Upper lobe of right lung (tissue), 1 donor: ENCODE data around the gene GYPB. TPM values are rescaled to one million over a fixed set of nuclear protein-coding genes. Genes with fewer than 3 reads are reported as not detected.
"Not testable (repeated sequence)": the region's sequence is repeated elsewhere in the genome, so short reads cannot be mapped to it uniquely, and the experiment has no call there.

Source experiments
- ATAC-seq: fragments of 200-7000 bp; cut with Tn5 transposase; one replicate; pipeline ENCODE4 v1.9.1; 2020; ENCODE audit warnings: mild to moderate bottlenecking, moderate library complexity
- DNase-seq: peaks from one replicate; pipeline ENCODE4 v3.0.0-alpha.2; 2020
- H3K27ac ChIP-seq: fragments of 200-600 bp; one replicate; pipeline ENCODE4 v1.8.0; 2022
- H3K27me3 ChIP-seq: fragments of 200-600 bp; one replicate; pipeline ENCODE4 v1.8.0; 2022; ENCODE audit warnings: mild to moderate bottlenecking
- H3K36me3 ChIP-seq: fragments of 200-600 bp; one replicate; pipeline ENCODE4 v1.8.0; 2022
- H3K4me1 ChIP-seq: fragments of 200-600 bp; one replicate; pipeline ENCODE4 v1.8.0; 2022
- H3K4me3 ChIP-seq: fragments of 200-600 bp; one replicate; pipeline ENCODE4 v1.8.0; 2022; ENCODE audit warnings: mild to moderate bottlenecking
- H3K9me3 ChIP-seq: fragments of 200-600 bp; one replicate; pipeline ENCODE4 v1.8.0; 2022
- intact Hi-C: fragments of 100-400 bp; cut with DNase I; formaldehyde crosslinking; loops from one replicate; pipeline ENCODE4 v1.11.0; 2022
- long read RNA-seq: library from polyadenylated mRNA; unstranded; transcript quantifications from one replicate; pipeline ENCODE4 v2.0.0, GENCODE V29; 2021
- total RNA-seq: library from RNA; stranded (reverse); fragmentation: NEBNext Ultra II Directional; extraction: Animal tissue kit (Norgen Biotek cat#: 25700); gene quantifications from one replicate; pipeline ENCODE4 v1.2.1, GENCODE V29; 2021
- TF ChIP-seq, protein P1 (sequence below): fragments of 200-600 bp; IDR thresholded peaks from one replicate; pipeline ENCODE4 v1.8.0; 2022; ENCODE audit warnings: antibody characterized with exemption
- donor health status: DM: no; HTN: yes; CAD: no; lungs with severe emphysema.

Gene GYPB
- not detected for total RNA-seq
- long read RNA-seq, result 0 reads

DNA sequence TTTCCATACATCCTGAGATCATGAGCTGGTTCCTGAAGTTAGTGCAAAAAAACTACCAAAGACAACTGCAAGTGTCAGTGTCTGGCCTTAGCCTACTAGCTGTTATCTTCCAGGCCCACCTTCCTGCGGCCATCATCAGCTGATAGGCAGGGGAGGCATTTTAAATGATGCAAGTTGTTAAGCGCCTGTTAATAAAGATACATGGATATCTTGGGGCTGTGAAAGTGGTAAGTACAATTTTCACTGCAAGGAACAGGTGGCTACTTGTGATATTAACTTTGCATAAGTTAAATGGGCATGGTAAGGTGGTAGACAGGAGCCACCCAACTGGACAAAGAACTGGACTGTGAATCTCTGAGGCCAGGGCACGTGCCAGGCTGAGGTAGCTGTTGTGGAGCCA, at the start of gene GYPB:
Gene GYPB (minus strand): TSS at position 104 of the 400 bp plus-strand sequence. CDS start 93 bp downstream, at position 11.
- DNase-seq, intact Hi-C loops, H3K4me1 ChIP-seq, H3K9me3 ChIP-seq, H3K36me3 ChIP-seq, H3K4me3 ChIP-seq, H3K27me3 ChIP-seq, H3K27ac ChIP-seq, ATAC-seq: not testable (repeated sequence)

DNA sequence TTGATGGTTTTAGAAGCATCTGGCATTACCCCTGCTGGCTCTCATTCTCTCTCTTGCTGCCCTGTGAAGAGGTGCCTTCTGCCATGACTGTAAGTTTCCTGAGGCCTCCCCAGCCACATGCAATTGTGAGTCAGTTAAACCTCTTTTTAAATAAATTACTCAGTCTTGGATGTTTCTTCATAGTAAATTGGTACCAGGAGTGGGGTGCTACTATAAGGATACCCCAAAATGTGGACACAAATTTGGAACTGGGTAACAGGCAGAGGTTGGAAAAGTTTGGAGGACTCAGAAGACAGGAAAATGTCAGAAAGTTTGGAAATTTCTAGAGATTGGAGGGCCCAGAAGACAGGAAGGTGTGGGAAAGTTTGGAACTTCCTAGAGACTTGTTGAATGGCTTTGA, 42.4 kb upstream of the GYPB start:
- intact Hi-C loops, H3K36me3 ChIP-seq, DNase-seq, H3K4me3 ChIP-seq, ATAC-seq, H3K9me3 ChIP-seq, H3K27me3 ChIP-seq, H3K4me1 ChIP-seq, H3K27ac ChIP-seq: not testable (repeated sequence)

DNA sequence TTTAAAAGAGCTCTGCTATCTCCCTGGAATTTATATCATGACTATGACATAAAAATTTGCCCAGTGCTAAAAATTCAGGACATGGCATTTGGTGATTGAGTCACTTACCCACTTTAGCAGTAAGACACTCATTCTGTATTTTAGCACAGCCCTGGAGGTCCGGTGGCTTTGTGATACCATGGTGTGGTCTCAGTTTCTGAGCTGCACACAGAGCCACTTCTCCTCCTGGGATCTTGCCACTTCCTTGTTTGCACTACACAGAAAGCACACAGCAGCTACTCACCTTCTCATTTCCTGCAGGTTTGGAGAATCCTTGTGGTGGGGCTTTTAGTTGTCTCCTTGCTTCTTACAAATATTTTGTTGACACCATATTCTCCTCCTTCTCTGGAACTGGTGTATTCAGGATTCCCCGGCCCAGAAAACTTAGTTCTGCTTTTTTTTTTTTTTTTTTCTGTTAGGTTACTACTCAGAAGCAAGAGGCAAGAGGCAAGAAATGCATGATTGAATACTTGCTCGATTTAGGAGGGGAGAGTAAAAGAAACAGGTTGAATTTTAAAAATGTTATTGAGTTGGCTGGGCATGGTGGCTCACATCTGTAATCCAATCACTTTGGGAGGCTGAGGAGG, 41.2 kb upstream of the GYPB start:
- H3K9me3 ChIP-seq, intact Hi-C loops, H3K27me3 ChIP-seq, H3K4me1 ChIP-seq, H3K36me3 ChIP-seq, DNase-seq, H3K27ac ChIP-seq, H3K4me3 ChIP-seq: not testable (repeated sequence)
- peak; percentile 59 for ATAC-seq

GRCh38 chr4:144056800-144057199, 37.6 kb upstream of the GYPB start:
- no peaks in the 10 kb centered on the region for H3K9me3 ChIP-seq
- DNase-seq, result no peak
- ATAC-seq, result no peak
- H3K27ac ChIP-seq, result no peak overlapping the region
- intact Hi-C loops, result no loop called here
- no peaks in the 10 kb centered on the region for H3K4me1 ChIP-seq
- no peaks in the 10 kb centered on the region for H3K27me3 ChIP-seq
- H3K36me3 ChIP-seq, result no peaks in the 10 kb centered on the region
- no peak overlapping the region for H3K4me3 ChIP-seq
- TF ChIP-seq, protein P1, sequence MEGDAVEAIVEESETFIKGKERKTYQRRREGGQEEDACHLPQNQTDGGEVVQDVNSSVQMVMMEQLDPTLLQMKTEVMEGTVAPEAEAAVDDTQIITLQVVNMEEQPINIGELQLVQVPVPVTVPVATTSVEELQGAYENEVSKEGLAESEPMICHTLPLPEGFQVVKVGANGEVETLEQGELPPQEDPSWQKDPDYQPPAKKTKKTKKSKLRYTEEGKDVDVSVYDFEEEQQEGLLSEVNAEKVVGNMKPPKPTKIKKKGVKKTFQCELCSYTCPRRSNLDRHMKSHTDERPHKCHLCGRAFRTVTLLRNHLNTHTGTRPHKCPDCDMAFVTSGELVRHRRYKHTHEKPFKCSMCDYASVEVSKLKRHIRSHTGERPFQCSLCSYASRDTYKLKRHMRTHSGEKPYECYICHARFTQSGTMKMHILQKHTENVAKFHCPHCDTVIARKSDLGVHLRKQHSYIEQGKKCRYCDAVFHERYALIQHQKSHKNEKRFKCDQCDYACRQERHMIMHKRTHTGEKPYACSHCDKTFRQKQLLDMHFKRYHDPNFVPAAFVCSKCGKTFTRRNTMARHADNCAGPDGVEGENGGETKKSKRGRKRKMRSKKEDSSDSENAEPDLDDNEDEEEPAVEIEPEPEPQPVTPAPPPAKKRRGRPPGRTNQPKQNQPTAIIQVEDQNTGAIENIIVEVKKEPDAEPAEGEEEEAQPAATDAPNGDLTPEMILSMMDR, result no peak

- ATAC-seq, H3K4me3 ChIP-seq, H3K36me3 ChIP-seq: not testable (repeated sequence)
Measured at GRCh38 chr4:144055336-144055735, 36.2 kb upstream of the GYPB start.

GRCh38 chr4:144051494-144051893, 32.3 kb upstream of the GYPB start:
- intact Hi-C loops, H3K4me3 ChIP-seq, H3K36me3 ChIP-seq, H3K27ac ChIP-seq, H3K27me3 ChIP-seq, DNase-seq, H3K4me1 ChIP-seq, ATAC-seq, H3K9me3 ChIP-seq: not testable (repeated sequence)

More at GRCh38 chr4:144055336-144055735, 36.2 kb upstream of the GYPB start:
- H3K27ac ChIP-seq, intact Hi-C loops, H3K9me3 ChIP-seq, H3K27me3 ChIP-seq, H3K4me1 ChIP-seq, DNase-seq: not testable (repeated sequence)

- intact Hi-C loops, H3K27ac ChIP-seq, H3K27me3 ChIP-seq, H3K9me3 ChIP-seq, H3K4me3 ChIP-seq, ATAC-seq, DNase-seq, H3K4me1 ChIP-seq, H3K36me3 ChIP-seq: not testable (repeated sequence)
Measured at GRCh38 chr4:144050631-144051030, 31.5 kb upstream of the GYPB start.

- H3K9me3 ChIP-seq, H3K27ac ChIP-seq, DNase-seq, H3K4me1 ChIP-seq, H3K4me3 ChIP-seq, intact Hi-C loops, H3K36me3 ChIP-seq, H3K27me3 ChIP-seq, ATAC-seq: not testable (repeated sequence)
Measured at GRCh38 chr4:144049495-144050424, 30.6 kb upstream of the GYPB start.

DNA sequence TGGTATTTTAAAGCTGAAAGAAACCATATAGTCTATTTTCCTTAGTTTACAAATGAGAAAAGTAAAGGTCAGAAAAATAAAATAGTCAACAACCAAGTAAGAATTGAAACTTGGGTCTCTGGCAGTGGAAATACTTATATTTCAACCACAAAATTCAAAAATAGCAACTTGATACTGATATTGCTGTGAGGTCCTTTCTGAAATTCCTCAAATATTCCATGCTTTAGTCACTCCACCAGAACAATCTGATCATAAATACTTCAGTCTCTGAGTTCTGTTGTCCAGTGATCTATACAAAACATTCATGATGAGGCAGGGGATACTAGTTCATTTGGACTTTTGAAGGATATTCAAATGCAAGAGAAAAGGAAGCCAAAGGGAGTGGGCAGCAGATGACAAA, 25.8 kb upstream of the GYPB start:
- ATAC-seq, DNase-seq, H3K27me3 ChIP-seq, H3K36me3 ChIP-seq, H3K27ac ChIP-seq, intact Hi-C loops, H3K9me3 ChIP-seq, H3K4me1 ChIP-seq, H3K4me3 ChIP-seq: not testable (repeated sequence)

GRCh38 chr4:144032580-144032979, 13.4 kb upstream of the GYPB start:
- intact Hi-C loops, ATAC-seq, H3K27me3 ChIP-seq, H3K27ac ChIP-seq, H3K36me3 ChIP-seq, H3K9me3 ChIP-seq, H3K4me3 ChIP-seq, DNase-seq, H3K4me1 ChIP-seq: not testable (repeated sequence)

- H3K27me3 ChIP-seq, H3K9me3 ChIP-seq, H3K27ac ChIP-seq, H3K4me3 ChIP-seq, H3K36me3 ChIP-seq, ATAC-seq, DNase-seq, H3K4me1 ChIP-seq, intact Hi-C loops: not testable (repeated sequence)
Measured at GRCh38 chr4:144031875-144032274, 12.7 kb upstream of the GYPB start.

DNA sequence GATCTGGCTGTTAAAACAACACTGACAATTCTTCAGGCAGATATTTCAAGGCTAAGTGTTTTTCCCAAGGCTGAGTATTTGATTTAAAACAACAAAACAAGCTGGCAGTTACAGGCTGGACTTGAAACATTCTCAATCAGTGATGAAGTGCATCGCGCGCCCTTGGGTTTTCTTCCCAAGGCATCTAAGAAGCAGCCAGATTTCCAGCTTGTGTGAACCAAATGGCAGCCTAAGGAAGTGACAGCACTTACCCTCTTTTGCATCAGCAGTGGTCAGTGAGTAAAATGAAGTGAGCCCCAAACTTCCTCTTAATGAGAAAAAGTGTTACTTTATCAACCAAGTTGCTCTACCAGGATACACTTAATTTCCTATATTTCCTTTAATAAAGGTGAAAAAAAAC, 12.2 kb upstream of the GYPB start:
- H3K4me3 ChIP-seq, H3K9me3 ChIP-seq, ATAC-seq, DNase-seq, H3K27me3 ChIP-seq, H3K27ac ChIP-seq, intact Hi-C loops, H3K4me1 ChIP-seq, H3K36me3 ChIP-seq: not testable (repeated sequence)

DNA sequence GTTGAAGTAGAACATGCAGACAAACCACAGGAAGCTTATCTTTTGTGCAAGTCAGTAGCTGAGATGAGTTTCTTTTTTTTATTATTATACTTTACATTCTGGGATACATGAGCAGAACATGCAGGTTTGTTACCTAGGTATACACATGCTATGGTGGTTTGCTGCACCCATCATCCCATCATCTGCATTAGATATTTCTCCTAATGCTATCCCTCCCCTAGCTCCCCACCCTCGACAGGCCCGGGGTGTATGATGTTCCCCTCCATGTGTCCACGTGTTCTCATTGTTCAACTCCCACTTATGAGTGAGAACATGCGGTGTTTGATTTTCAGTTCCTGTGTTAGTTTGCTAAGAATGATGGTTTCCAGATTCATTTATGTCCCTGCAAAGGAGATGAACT, 11.5 kb upstream of the GYPB start:
- H3K27ac ChIP-seq, intact Hi-C loops: not testable (repeated sequence)

More for the DNA sequence above, 11.5 kb upstream of the GYPB start:
- DNase-seq, H3K27me3 ChIP-seq, H3K36me3 ChIP-seq, H3K4me3 ChIP-seq, ATAC-seq, H3K4me1 ChIP-seq, H3K9me3 ChIP-seq: not testable (repeated sequence)
